GM19467 (cell line): Measurements from ENCODE around the gene DGCR8.
"Not testable (repeated sequence)": the region's sequence is repeated elsewhere in the genome, so short reads cannot be mapped to it uniquely, and the experiment has no call there.

ENCODE experiments used
- ATAC-seq: cut with Tn5 transposase; IDR thresholded peaks from one replicate; pipeline ENCODE4 v1.9.1; 2021; ENCODE audit warnings: mild to moderate bottlenecking, moderate library complexity; ENCODE audit not compliant: unreplicated experiment

The DGCR8 gene

DNA sequence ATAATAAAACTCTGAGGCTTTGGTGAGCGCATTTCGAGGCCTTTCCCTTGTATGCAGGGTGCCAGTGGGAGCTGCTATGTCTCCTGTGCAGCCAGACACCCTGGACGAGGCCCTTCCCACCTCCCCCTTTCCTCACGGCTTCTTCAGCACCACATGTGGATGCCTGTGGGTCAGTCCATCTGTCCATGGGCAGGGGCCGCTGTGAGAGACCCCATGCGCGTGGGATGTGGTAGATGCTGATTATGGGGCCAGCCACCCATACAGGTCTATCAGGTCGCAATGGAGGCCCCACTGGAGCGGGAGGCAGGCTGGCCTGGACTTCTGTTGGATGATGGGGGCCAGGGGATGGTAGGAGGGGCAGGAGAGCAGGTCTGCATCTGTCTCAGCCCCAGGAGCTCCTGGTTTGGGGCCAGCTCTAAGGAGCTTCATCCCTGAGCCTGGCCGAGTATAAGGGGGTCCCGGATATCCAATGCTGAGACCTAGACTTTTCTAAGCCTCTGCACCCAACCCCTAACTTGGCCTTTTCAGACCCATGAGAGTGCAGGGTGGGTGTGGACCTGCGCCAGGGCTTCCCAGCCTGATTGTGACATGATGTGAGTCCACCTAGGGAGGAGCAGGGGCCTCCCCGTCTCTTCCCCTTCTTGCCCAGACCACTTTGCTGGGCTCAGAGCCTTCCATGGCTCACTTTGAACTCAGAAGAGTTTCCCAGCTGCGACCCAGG, 14.0 kb upstream of the DGCR8 start:
- no peak for ATAC-seq

DNA sequence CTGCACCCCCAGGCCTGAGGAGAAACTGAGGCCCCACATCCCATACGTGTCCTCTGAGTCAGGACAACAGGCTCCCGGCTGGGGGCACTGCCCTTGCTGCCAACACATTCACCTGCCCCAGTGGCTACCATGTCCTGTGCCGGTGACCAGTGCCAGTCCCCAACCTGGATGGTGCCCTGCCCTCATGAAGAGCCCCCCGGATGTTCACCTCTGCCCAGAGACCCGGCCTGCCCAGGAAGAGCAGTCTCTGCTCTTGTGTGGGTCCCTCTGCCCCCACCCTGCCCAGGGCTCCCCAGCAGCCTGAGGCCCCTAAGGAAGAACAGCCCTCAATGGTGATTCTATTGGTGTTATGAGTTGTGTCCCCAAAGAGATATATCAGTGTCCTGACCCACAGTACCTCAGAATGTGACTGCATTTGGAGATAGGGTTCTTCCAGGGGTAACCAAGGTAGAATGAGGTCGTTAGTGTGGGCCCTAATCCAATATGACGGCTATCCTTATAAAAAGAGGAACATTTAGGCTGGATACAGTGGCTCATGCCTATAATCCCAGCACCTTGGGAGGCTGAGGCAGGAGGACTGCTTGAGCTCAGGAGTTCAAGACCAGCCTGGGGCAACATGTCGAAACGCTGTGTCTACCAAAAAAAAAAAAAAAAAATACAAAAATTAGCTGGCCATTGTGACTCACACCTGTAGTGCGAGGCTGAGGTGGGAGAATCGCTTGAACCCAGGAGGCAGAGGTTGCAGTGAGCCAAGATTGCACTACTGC, 13.2 kb upstream of the DGCR8 start:
- ATAC-seq, result no peak

DNA sequence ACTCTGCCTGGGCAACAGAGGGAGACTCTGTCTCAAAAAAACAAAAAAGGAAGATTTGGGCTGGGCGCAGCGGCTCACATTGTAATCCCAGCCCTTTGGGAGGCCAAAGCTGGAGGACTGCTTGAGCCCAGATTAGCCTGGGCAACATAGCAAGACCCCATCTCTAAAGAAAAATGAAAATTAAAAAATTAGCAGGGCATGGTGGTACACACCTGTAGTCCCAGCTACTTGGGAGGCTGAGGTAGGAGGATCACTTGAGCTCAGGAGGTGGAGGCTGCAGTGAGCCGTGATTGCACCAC, 12.7 kb upstream of the DGCR8 start:
- not testable (repeated sequence) for ATAC-seq

DNA sequence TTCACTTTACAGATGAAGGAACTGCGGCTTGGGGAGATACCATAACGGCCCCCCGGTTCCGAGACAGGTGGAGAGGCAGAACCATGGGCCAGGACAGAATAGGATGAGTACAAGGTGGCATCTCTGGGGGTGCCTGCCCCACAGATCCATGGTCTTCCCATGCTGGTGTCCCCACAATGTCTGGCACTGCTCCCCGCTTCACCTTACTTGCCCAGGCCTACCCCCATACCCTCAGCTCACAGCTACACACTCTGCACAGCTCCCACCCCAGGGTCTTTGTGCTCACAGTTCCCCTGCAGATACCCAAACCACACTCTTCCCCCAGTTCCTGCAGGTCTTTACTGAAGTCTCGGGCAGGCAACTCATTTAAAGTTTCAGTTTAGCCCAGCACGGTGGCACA, 11.4 kb upstream of the DGCR8 start:
- no peak for ATAC-seq

DNA sequence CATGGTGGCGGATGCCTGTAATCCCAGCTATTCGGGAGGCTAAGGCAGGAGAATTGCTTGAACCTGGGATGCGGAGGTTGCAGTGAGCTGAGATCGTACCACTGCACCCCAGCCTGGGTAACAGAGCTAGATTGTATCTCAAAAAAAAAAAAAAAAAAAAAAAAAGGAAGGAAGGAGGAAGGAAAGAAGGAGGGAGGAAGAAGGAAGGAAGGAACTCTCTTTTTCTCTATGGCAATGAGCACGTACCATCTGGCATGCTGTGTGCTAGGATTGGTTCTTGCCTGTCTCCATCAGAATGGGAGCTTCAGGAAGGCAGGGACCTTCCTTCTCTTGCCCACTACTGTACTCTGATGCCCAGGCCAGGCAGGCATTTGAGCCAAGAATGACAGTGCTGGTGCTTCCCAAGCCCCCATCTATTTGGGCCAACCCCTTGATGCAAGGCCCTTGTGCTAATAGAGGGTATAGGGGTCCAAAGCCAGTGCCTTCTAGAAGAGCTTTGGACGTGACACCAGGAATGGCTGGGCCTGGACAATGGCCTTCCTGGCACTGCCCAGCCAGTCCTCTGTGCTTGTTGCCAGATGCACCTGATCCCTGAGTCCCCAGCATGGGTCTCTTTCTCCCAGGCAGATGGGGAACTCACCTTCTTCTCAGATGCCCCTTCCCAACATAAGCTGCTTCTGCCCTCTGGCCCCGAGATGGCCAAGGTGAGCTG, 10.6 kb upstream of the DGCR8 start:
- no peak for ATAC-seq

DNA sequence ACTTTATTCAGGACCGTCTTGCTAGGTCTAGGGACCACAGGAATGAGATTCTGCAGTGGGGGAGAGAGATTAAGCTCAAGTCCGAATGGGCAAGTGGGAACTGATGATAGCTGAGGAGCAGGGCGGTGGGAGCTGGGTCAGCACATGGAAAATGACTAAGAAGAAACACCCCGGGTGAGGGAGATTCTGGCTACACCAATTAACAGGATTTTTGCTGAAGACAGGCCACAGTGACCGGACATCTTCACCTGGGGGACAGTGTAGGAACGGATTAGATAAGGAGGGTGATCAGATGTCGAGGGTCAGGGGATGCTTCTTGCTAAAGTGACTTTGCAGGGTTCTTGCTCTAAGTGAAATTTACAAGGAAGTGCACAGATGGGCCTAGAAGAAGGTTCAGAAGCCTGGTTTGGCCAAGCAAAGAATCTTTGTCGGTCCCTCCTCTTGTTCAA, 8.5 kb upstream of the DGCR8 start:
- no peak for ATAC-seq

DNA sequence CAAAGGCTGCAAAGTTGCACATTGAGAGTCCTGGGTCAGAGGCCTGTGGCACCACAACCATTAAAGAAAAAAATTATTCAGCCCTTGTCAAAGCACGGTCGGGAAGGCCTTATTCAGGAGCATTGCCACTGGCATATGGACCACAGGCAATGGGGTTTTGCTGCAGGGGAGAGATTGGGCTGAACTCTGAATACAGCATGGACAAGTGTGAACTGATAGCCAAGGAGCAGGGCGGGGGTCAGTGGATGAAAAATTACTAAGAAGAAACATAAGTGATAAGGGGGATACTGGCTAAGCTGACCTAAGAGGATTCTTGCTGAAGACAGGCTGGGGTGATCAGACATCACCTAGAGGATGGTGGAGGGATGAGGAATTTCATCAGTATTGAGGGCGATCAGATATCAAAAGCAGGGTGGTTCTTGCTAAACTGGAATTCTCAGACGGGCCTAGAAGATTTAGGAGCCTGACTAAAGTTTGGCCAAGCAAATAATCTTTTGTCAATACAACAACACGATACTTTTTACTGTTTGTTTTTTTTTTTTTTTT, 3.3 kb upstream of the DGCR8 start:
- no peak for ATAC-seq

DNA sequence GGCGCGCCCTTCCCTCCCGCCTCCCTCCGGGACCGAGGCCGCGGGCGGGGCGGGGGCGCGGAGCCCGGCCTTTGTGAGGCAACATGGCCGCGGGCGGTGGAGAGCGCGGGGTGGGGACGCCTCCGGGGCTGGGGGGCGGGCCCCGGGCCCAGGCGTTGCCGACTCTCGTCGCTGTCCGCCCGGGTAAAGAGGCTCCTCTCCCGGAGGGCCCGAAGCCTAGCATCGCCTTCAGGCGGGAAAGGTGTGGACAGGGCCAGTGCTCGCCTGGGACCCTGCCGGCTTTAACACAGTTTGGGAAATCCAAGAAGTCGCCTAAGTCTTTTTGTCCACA, 369 bp downstream of the DGCR8 start:
- peak; percentile 47 for ATAC-seq

DNA sequence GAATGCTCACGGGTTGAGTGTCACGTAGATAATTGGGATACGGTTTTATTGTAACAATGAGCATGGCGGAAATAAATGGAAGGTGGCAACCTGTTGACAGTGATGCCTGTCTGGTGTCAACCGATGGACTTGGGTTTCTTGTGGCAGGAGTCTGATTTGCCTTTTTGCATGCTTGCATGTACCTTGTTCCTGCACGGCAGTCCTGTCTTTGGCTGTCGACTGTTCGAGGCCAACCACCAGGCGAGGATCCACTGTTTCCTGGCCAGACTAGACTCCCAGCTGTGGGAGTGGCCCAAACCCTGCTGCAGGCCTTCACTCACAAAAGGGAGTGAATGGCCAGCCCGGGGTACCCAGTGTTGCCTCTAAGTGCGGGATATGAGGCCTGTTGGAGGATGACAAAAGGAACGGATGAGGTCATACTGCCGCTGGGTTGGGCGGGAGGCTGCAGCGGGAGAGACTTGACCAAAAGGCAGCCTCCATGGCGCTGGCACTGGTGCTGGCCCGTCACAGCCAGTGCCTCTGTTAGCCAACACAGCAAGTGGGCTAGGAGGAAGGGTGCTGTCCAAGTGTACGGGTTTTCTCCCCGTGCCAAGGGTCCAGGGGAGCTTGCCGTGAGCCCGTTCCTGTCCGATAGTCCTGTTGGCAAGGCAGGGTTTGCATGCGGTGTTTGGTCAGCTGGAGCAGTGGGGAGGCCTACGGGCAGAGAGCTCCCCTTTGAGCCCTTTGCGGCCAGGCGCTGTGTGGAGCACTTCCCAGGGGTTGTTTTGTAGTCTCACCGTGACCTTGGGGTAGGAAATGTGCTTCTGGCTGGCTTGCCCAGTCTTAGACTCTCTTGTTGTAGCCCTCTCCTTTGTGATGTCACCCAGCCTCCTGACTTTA, 974 bp downstream of the DGCR8 start:
- no peak for ATAC-seq

DNA sequence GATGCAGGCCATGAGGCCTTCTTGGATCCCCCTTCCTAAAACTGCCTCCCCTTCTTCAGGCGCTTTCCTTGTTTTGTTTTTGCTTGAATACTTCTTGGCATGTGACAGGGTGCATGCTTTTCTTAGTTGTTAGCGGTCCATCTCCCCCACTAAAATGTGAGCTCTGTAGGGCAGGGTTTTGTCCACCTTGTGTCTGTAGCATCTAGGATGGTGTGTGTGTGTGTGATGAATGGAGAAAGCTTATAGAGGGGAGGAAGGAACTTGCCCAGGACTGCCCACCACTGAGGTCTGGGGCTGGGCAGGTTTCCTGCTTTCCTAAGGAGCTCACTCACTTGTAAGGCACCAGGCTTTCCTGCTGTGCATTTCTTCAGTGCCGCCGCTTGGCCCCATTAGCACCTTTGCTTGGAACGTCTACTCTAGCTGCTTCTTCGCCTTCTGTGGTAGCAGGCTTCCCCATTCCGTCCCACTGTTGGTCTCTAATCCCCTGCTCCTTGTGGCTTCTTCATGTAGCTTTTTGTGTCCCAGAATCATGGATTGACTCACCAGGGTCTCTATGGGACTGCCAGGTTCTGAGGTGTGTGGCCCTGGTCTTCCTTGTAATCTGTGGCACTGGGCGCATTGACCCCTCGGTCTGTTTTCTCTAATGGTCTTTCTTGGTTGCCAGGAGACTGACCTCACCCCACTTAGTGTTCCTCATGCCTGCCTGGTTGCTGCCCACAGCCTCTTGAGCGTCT, 3.3 kb downstream of the DGCR8 start:
- no peak for ATAC-seq

DNA sequence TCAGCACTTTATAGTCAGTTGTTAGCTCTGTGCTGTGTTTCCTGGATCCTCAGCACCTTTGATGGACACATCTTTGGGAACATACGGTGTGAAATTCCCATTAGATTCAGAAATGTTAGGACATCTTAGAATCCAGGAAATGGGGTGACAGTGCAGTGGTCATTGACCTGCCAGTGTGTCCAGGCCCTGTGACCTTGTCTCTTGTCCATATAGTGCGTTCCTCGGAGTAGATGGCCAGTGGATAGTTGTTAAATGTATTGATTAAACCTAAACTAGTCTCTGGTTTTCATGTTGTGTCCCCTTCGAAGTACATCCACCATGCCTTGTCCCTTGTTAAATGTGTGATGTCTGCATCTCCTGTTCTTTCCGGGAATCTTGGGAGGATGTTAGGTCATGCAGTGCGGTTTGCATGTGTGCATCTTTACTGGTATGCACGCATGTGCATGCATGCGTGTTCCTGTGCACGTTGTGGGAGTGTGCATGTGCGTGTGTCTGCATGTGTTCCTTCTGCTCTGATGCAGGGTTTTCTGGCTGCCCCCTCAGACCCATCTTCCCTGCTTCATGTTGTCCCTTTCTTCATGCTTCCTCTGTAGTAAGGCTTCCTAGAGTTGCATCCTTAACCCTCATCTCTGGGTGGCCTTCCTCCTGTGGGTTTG, 4.0 kb downstream of the DGCR8 start:
- no peak for ATAC-seq

DNA sequence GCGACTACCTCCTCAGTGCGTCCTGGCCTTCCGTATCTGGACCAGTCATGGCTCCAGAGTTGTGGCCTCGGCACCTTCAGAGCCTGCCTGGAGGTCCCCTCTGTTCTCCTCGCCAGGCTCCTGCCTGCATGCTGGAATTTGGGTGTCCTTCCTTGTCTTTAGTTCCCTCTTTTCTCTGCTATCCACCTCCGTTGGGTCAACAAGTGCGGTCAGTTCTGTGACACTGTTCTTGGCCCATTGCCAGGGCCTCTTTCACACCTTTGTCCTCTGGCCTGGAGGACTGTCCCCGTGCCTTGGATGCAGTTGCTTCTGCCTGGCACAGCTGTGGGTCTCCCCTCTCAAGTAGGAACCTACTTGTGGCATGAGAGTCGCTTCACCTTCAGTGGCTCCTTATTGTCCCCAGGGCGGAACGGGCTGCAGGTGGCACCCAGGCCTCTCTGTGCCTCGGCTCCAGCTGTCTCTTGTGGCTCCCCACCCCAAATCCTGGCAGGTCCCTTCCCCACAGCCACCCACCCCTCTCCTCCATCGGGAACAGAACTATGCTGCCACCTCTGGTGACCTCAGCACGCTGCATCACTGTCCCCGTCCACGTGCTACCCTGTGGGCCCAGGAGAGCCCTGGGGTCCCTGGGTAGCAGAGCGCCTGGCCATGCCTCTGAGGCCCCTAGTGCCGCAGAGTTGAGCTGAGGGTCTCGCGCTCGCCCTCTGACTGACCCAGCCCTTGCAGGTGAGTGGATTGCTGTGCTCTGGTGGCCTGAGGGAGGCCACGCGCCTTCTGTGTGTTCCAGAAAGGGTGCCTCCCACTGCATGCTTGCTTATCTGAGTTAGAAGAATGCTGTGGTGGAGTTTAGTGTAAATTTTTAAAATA, 4.7 kb downstream of the DGCR8 start:
- no peak for ATAC-seq

DNA sequence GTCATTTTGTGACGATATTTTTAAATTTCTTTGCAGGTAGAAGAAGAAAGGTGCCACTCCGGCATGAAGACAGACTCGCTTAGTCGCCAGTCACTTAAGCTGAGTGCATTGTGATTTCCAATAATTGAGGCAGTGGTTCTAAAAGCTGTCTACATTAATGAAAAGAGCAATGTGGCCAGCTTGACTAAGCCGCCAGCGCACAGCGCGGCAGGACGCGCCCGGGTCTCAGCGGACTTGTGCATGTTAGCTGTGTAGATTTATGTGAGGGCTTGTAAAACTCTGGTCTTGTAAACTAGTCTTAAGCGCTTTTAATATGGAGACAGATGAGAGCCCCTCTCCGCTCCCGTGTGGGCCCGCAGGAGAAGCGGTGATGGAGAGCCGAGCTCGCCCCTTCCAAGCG, 5.6 kb downstream of the DGCR8 start:
- ATAC-seq, result no peak

DNA sequence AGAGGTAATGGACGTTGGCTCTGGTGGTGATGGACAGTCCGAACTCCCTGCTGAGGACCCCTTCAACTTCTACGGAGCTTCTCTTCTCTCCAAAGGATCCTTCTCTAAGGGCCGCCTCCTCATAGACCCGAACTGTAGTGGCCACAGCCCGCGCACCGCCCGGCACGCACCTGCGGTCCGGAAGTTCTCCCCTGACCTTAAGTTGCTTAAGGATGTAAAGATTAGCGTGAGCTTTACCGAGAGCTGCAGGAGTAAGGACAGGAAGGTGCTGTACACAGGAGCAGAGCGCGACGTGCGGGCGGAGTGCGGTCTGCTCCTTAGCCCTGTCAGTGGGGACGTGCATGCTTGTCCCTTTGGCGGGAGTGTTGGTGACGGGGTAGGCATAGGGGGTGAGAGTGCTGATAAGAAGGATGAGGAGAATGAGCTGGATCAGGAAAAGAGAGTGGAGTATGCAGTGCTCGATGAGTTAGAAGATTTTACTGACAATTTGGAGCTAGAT, 6.1 kb downstream of the DGCR8 start:
- no peak for ATAC-seq

DNA sequence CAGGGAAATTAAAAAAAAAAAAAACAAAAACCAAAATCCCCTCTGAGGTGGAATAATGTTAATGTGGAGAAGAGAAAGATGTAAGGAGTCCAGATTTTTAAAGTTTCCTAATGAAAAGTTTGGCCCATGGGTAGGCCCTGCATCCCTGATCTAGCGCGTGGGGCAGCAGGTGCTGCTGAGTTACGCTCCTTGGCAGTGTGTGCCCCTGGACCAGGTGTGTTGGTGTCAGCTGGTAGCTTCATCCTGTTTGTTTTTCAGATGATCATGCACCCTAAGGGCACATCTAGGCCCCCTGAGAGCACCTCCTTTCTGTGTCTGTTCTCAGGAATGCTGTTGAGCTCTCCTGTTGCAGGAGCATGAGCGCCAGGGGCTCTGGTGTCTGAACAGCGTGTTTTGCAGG, 6.7 kb downstream of the DGCR8 start:
- no peak for ATAC-seq

DNA sequence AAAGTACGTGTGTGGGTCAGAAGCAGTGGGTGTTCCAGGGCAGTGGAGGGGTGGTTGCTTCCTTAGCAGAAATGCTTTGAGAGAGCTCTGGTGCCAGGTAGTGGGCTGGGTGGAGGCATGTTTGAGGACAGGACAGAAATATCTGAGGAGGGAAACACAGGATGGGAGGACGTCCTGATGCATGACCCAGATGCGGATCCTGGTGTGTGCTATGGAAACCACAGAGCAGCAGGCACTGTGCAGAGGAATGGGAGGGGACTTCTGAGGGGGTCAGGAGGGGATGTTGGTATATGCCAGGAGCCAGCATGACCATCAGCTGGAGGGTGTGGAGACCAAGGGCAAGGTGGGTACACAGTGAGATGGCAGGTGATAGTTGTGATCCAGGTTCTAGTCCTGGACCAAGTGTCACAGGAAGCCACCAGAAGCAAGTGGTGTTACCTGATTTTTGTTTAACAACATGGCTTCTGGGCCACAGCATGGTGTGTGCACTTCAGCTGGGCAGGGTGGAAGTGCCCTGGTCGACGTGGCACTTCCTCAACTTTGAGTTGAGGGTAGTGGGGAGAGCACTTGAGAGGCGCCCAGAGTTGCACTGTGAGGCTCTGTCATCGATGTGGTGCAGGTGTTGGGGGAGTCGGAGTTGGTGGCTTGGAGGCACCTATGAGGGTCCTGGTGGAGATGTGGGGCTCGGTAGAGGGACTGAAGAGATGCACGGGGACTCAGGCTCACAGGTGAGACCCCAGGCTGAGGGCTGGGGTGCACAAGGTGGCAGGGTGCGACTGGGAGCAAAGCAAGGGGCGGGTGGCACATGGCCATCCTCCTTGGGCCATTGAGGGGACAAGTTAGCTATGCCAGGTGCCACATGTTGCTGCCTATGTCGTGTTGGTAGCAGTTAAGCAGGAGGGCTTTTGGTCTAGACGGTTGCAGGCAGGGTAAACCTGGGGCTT, 7.5 kb downstream of the DGCR8 start:
- no peak for ATAC-seq

DNA sequence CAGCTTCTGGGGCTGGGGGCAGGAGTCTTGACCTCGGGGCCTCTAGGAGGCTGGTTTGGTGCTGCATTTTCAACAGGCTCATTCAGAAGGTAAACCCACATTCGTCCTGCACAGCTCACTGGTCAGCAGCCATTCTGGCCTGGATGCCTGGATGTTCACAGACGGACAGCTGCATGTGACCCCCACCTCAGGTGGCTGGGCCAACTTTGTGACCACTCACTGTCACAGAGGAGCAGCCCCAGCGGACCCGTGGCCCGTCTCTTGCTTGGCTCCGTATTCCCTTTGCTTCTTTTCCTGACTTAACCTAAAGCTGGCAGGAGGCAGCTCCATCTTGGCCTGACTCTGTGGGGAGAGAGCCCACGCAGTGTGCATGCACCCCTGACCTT, 8.2 kb downstream of the DGCR8 start:
- no peak for ATAC-seq
